GM23338 (cell line): ENCODE measurements around the gene PLA2G5. TPM values are rescaled to one million over a fixed set of nuclear protein-coding genes. Genes with fewer than 3 reads are reported as not detected.

Source experiments
- ATAC-seq: fragments of 200-7000 bp; cut with Tn5 transposase; 3 replicates; pipeline ENCODE4 v1.9.1; 2020
- DNase-seq: peaks from one replicate; pipeline ENCODE4 v3.0.0-alpha.2; 2015; ENCODE audit warnings: low spot score
- H2AFZ ChIP-seq: fragments of 200-600 bp; sonication (generic); 2 replicates; pipeline ENCODE4 v1.8.0; 2016; ENCODE audit warnings: antibody characterized with exemption, mild to moderate bottlenecking, moderate library complexity
- H3F3A ChIP-seq: fragments of 200-600 bp; sonication (generic); replicated peaks from 2 replicates; pipeline ENCODE4 v1.8.0; 2017; ENCODE audit warnings: antibody characterized with exemption, mixed run types, low read depth
- H3K27ac ChIP-seq: fragments of 200-600 bp; sonication (generic); 2 replicates; pipeline ENCODE4 v1.6.1; 2016; ENCODE audit warnings: low read depth
- H3K27me3 ChIP-seq: fragments of 200-600 bp; sonication (generic); 2 replicates; pipeline ENCODE4 v1.8.0; 2016; ENCODE audit warnings: mild to moderate bottlenecking, mixed run types, moderate library complexity; ENCODE audit not compliant: insufficient read depth
- H3K36me3 ChIP-seq: fragments of 200-600 bp; sonication (generic); 2 replicates; pipeline ENCODE4 v1.8.0; 2016; ENCODE audit warnings: mild to moderate bottlenecking; ENCODE audit not compliant: insufficient read depth
- H3K4me1 ChIP-seq: fragments of 200-600 bp; sonication (generic); 2 replicates; pipeline ENCODE4 v1.8.0; 2016; ENCODE audit warnings: mild to moderate bottlenecking, moderate library complexity; ENCODE audit not compliant: insufficient read depth
- H3K4me2 ChIP-seq: fragments of 200-600 bp; sonication (generic); 2 replicates; pipeline ENCODE4 v1.7.1; 2017; ENCODE audit warnings: mixed run types
- H3K4me3 ChIP-seq: fragments of 200-600 bp; sonication (generic); 2 replicates; pipeline ENCODE4 v1.6.1; 2016; ENCODE audit warnings: mixed run types
- H3K79me2 ChIP-seq: fragments of 200-600 bp; sonication (generic); replicated peaks from 2 replicates; pipeline ENCODE4 v1.8.0; 2017; ENCODE audit warnings: mild to moderate bottlenecking; ENCODE audit not compliant: insufficient read depth
- H3K9me2 ChIP-seq: fragments of 200-600 bp; sonication (generic); 2 replicates; pipeline ENCODE4 v1.8.0; 2017; ENCODE audit not compliant: insufficient read depth
- H4K20me1 ChIP-seq: fragments of 200-600 bp; sonication (generic); replicated peaks from 2 replicates; pipeline ENCODE4 v1.8.0; 2017; ENCODE audit warnings: mild to moderate bottlenecking; ENCODE audit not compliant: insufficient read depth
- H3K27ac Mint-ChIP-seq: 2 replicates; pipeline ENCODE4 v1.8.0; 2020; ENCODE audit warnings: inconsistent platforms, mild to moderate bottlenecking, moderate library complexity, mixed read lengths
- H3K27me3 Mint-ChIP-seq: 3 replicates; pipeline ENCODE4 v1.8.0; 2022; ENCODE audit warnings: low read depth, mild to moderate bottlenecking, moderate library complexity, mixed read lengths, inconsistent platforms; ENCODE audit not compliant: insufficient read depth, poor library complexity
- H3K36me3 Mint-ChIP-seq: 3 replicates; pipeline ENCODE4 v1.8.0; 2021; ENCODE audit warnings: low read depth, mild to moderate bottlenecking, inconsistent platforms, moderate library complexity, mixed read lengths
- H3K4me1 Mint-ChIP-seq: 3 replicates; pipeline ENCODE4 v1.8.0; 2020; ENCODE audit warnings: mild to moderate bottlenecking, inconsistent platforms, mixed read lengths
- H3K4me3 Mint-ChIP-seq: 3 replicates; pipeline ENCODE4 v1.8.0; 2021; ENCODE audit warnings: moderate library complexity, mild to moderate bottlenecking, inconsistent platforms, mixed read lengths
- H3K9me3 Mint-ChIP-seq: 3 replicates; pipeline ENCODE4 v1.8.0; 2020; ENCODE audit warnings: moderate library complexity, mild to moderate bottlenecking, inconsistent platforms, mixed read lengths
- CREB1 ChIP-seq: fragments of 250-450 bp; sonication (Bioruptor Pico); IDR thresholded peaks from 2 replicates; pipeline ENCODE4 v1.5.0; 2020; ENCODE audit warnings: low read depth, mild to moderate bottlenecking, moderate library complexity
- EZH2 ChIP-seq: fragments of 200-600 bp; sonication (generic); IDR thresholded peaks from one replicate; pipeline ENCODE4 v1.8.0; 2017; ENCODE audit warnings: antibody characterized with exemption, mild to moderate bottlenecking, low read depth; ENCODE audit not compliant: unreplicated experiment
- EZH2phosphoT487 ChIP-seq: fragments of 200-600 bp; sonication (generic); IDR thresholded peaks from one replicate; pipeline ENCODE4 v1.8.1; 2018; ENCODE audit warnings: antibody characterized with exemption; ENCODE audit not compliant: unreplicated experiment
- JUNB ChIP-seq: IDR thresholded peaks from one replicate; pipeline ENCODE4 v1.6.1; 2016; ENCODE audit warnings: antibody characterized with exemption; ENCODE audit not compliant: unreplicated experiment
- NANOG ChIP-seq: IDR thresholded peaks from 2 replicates; pipeline ENCODE4 v1.6.1; 2016; ENCODE audit warnings: antibody characterized with exemption, borderline replicate concordance
- POLR2AphosphoS5 ChIP-seq: IDR thresholded peaks from 2 replicates; pipeline ENCODE4 v1.6.1; 2016; ENCODE audit warnings: antibody characterized with exemption, low read depth
- STAT1 ChIP-seq: IDR thresholded peaks from one replicate; pipeline ENCODE4 v1.6.1; 2016; ENCODE audit warnings: antibody characterized with exemption; ENCODE audit not compliant: unreplicated experiment
- ZNF331 ChIP-seq: fragments of 250-450 bp; sonication (Bioruptor Pico); IDR thresholded peaks from 2 replicates; pipeline ENCODE4 v1.5.0; 2020; ENCODE audit warnings: low read depth, mild to moderate bottlenecking, moderate library complexity
- polyA plus RNA-seq: library from polyadenylated mRNA; unstranded; fragments of >200 nt; fragmentation: Nextera tagmentation; extraction: Ambion mirVana; gene quantifications from 2 replicates; pipeline ENCODE4 v1.2.1, GENCODE V29; 2016
- total RNA-seq: library from RNA; depleted of rRNA; stranded (reverse); fragments of >200 nt; shearing (Covaris generic); gene quantifications from 2 replicates; pipeline ENCODE4 v1.2.3, GENCODE V29; 2014
- TF ChIP-seq, protein P1 (sequence below): IDR thresholded peaks from one replicate; pipeline ENCODE4 v1.6.1; 2018; ENCODE audit warnings: antibody characterized with exemption; ENCODE audit not compliant: unreplicated experiment
- TF ChIP-seq, protein P2 (sequence below): IDR thresholded peaks from 2 replicates; pipeline ENCODE4 v1.6.1; 2016; ENCODE audit warnings: antibody characterized with exemption
- TF ChIP-seq, protein P3 (sequence below): fragments of 250-450 bp; sonication (Bioruptor Pico); IDR thresholded peaks from 2 replicates; pipeline ENCODE4 v1.5.0; 2020; ENCODE audit warnings: mild to moderate bottlenecking, moderate library complexity

Gene PLA2G5
- total and polyA plus RNA-seq, 2 experiments from 2014 or later: not detected

DNA sequence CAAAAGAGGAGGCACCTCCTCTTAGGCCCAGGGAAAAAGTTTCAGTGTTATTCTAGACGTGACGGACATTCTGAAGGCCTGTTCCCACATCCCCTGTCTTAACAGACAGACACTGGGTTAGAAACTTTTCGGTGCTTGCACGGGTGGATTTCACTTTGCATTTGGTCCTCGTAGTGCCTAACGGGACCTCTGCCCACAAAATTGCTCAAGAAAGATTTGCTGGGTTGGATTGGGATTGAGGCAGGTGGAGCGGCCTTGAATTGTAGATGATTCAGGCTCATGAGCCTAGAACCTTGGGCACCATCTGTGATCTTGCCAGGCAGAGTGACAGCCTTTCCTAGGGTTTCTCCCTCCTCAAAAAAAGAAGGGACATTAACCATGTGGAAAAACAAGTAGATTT lies 2.8 kb downstream of the PLA2G5 start:
- peaks cover 8% of the 10 kb centered on the region for H3K27me3 Mint-ChIP-seq
- Histone ChIP-seq H2AFZ (no peak overlapping the region), H3K27ac (no peak overlapping the region), H3K79me2 (no peaks in the 10 kb centered on the region), H3K27me3 (no peaks in the 10 kb centered on the region), H3K36me3 (no peaks in the 10 kb centered on the region; the same call in 1 of the 2 replicates), H3K4me1 (no peaks in the 10 kb centered on the region), H3K4me3 (no peak overlapping the region), H3K4me2 (no peak overlapping the region), H3F3A (no peaks in the 10 kb centered on the region), H3K9me2 (no peaks in the 10 kb centered on the region), H4K20me1 (no peaks in the 10 kb centered on the region)
- H3K36me3 Mint-ChIP-seq: no peaks in the 10 kb centered on the region; the same call in 2 of the 3 replicates
- H3K4me3 Mint-ChIP-seq: no peak overlapping the region
- H3K4me1 Mint-ChIP-seq: peaks cover 3% of the 10 kb centered on the region; the same call in 1 of the 3 replicates
- TF ChIP-seq, protein P1, sequence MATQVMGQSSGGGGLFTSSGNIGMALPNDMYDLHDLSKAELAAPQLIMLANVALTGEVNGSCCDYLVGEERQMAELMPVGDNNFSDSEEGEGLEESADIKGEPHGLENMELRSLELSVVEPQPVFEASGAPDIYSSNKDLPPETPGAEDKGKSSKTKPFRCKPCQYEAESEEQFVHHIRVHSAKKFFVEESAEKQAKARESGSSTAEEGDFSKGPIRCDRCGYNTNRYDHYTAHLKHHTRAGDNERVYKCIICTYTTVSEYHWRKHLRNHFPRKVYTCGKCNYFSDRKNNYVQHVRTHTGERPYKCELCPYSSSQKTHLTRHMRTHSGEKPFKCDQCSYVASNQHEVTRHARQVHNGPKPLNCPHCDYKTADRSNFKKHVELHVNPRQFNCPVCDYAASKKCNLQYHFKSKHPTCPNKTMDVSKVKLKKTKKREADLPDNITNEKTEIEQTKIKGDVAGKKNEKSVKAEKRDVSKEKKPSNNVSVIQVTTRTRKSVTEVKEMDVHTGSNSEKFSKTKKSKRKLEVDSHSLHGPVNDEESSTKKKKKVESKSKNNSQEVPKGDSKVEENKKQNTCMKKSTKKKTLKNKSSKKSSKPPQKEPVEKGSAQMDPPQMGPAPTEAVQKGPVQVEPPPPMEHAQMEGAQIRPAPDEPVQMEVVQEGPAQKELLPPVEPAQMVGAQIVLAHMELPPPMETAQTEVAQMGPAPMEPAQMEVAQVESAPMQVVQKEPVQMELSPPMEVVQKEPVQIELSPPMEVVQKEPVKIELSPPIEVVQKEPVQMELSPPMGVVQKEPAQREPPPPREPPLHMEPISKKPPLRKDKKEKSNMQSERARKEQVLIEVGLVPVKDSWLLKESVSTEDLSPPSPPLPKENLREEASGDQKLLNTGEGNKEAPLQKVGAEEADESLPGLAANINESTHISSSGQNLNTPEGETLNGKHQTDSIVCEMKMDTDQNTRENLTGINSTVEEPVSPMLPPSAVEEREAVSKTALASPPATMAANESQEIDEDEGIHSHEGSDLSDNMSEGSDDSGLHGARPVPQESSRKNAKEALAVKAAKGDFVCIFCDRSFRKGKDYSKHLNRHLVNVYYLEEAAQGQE: no peak
- TF ChIP-seq STAT1: no peak
- TF ChIP-seq, protein P2, sequence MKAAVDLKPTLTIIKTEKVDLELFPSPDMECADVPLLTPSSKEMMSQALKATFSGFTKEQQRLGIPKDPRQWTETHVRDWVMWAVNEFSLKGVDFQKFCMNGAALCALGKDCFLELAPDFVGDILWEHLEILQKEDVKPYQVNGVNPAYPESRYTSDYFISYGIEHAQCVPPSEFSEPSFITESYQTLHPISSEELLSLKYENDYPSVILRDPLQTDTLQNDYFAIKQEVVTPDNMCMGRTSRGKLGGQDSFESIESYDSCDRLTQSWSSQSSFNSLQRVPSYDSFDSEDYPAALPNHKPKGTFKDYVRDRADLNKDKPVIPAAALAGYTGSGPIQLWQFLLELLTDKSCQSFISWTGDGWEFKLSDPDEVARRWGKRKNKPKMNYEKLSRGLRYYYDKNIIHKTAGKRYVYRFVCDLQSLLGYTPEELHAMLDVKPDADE: no peak
- TF ChIP-seq, protein P3, sequence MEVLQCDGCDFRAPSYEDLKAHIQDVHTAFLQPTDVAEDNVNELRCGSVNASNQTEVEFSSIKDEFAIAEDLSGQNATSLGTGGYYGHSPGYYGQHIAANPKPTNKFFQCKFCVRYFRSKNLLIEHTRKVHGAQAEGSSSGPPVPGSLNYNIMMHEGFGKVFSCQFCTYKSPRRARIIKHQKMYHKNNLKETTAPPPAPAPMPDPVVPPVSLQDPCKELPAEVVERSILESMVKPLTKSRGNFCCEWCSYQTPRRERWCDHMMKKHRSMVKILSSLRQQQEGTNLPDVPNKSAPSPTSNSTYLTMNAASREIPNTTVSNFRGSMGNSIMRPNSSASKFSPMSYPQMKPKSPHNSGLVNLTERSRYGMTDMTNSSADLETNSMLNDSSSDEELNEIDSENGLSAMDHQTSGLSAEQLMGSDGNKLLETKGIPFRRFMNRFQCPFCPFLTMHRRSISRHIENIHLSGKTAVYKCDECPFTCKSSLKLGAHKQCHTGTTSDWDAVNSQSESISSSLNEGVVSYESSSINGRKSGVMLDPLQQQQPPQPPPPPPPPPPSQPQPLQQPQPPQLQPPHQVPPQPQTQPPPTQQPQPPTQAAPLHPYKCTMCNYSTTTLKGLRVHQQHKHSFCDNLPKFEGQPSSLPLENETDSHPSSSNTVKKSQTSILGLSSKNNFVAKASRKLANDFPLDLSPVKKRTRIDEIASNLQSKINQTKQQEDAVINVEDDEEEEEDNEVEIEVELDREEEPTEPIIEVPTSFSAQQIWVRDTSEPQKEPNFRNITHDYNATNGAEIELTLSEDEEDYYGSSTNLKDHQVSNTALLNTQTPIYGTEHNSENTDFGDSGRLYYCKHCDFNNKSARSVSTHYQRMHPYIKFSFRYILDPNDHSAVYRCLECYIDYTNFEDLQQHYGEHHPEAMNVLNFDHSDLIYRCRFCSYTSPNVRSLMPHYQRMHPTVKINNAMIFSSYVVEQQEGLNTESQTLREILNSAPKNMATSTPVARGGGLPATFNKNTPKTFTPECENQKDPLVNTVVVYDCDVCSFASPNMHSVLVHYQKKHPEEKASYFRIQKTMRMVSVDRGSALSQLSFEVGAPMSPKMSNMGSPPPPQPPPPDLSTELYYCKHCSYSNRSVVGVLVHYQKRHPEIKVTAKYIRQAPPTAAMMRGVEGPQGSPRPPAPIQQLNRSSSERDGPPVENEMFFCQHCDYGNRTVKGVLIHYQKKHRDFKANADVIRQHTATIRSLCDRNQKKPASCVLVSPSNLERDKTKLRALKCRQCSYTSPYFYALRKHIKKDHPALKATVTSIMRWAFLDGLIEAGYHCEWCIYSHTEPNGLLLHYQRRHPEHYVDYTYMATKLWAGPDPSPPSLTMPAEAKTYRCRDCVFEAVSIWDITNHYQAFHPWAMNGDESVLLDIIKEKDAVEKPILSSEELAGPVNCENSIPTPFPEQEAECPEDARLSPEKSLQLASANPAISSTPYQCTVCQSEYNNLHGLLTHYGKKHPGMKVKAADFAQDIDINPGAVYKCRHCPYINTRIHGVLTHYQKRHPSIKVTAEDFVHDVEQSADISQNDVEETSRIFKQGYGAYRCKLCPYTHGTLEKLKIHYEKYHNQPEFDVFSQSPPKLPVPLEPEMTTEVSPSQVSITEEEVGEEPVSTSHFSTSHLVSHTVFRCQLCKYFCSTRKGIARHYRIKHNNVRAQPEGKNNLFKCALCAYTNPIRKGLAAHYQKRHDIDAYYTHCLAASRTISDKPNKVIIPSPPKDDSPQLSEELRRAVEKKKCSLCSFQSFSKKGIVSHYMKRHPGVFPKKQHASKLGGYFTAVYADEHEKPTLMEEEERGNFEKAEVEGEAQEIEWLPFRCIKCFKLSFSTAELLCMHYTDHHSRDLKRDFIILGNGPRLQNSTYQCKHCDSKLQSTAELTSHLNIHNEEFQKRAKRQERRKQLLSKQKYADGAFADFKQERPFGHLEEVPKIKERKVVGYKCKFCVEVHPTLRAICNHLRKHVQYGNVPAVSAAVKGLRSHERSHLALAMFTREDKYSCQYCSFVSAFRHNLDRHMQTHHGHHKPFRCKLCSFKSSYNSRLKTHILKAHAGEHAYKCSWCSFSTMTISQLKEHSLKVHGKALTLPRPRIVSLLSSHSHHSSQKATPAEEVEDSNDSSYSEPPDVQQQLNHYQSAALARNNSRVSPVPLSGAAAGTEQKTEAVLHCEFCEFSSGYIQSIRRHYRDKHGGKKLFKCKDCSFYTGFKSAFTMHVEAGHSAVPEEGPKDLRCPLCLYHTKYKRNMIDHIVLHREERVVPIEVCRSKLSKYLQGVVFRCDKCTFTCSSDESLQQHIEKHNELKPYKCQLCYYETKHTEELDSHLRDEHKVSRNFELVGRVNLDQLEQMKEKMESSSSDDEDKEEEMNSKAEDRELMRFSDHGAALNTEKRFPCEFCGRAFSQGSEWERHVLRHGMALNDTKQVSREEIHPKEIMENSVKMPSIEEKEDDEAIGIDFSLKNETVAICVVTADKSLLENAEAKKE: no peak
- TF ChIP-seq CREB1 (CRISPR knock-in tag): no peak
- no peak for TF ChIP-seq EZH2
- TF ChIP-seq NANOG: no peak
- no peak for TF ChIP-seq POLR2AphosphoS5
- no peak for TF ChIP-seq EZH2phosphoT487
- TF ChIP-seq ZNF331 (CRISPR knock-in tag): no peak
- TF ChIP-seq JUNB: no peak
- H3K27ac Mint-ChIP-seq: no peak overlapping the region
- H3K9me3 Mint-ChIP-seq: no peaks in the 10 kb centered on the region
- no peak for DNase-seq
- ATAC-seq: no peak
